ENCODE results near the gene RAC2. TPM values are rescaled to one million over a fixed set of nuclear protein-coding genes. Genes with fewer than 3 reads are reported as not detected.

RAC2 gene
- total and polyA plus RNA-seq, 11 donors: 1.3 to 60.5 (median 3.8) TPM

- TF ChIP-seq POLR2A (IDR thresholded peaks at IDR 0.05) (no peak), CTCF (IDR thresholded peaks at IDR 0.05) (no peak)
- no peak overlapping the region for H3K4me3 ChIP-seq
- H3K36me3 ChIP-seq: no peaks in the 10 kb centered on the region
- H3K27ac ChIP-seq: peak overlapping the region in 1 of 12 donors; percentile 97
- WGBS, 4 donors: 91 to 95% (median 93%) methylated on average over 3 of the region's 3 CpGs
- H3K4me1 ChIP-seq: peaks cover 24 to 56% (median 47%) of the 10 kb centered on the region in 12 donors
- no peak for ATAC-seq
- H3K27me3 ChIP-seq: no peaks in the 10 kb centered on the region
- intact Hi-C loops (cut with DNase I): loop anchor here in 3 of 10 donors (5.0 to 10.0 kb wide), 3 partner anchors 117 to 420 kb away; partner anchors contain the start of gene IFT27 (in 1 of the 3)
- no peak for DNase-seq
- no peaks in the 10 kb centered on the region for H3K9me3 ChIP-seq
These were observed 49.3 kb downstream of the RAC2 start for GRCh38 chr22:37194750-37195149.

DNA sequence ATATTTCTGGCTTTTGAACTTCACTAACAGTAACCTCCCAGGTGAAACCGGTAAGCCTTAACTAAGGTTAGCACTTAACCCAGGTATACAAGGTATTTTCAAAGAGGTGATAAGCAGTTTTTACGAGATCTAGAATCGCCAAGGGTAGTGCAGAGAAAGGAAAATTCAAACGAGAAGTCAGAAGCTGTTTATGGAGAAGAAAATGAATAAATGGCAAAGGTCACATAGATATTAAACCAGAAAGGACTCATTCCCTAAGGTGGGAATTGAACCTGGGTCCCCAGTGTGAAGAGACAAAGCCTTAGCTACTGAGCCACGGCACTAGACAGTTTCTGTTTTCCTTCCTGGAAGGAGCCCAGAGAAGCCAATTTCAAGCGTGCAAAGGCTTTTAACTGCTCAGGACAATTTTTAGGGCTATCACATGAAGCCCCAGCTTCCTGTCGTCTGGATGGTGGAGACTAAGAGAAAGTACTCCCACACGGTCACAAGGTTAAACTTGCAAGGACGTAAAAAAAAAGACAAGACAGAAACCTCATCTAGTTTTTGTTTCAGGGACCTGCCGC is 50.4 kb downstream of the RAC2 start:
- ATAC-seq: no peak
- intact Hi-C loops (cut with DNase I): loop anchor here in 1 of 10 donors (10.0 kb wide), 1 partner anchor 419 kb away; the partner anchor contains the start of gene IFT27
- Histone ChIP-seq H3K4me1 (peaks cover 24 to 62% (median 51%) of the 10 kb centered on the region in 12 donors), H3K27ac (peak overlapping the region in 9 of 12 donors; percentile 18 to 97 (median 38)), H3K27me3 (no peaks in the 10 kb centered on the region), H3K4me3 (no peak overlapping the region), H3K36me3 (no peaks in the 10 kb centered on the region), H3K9me3 (no peaks in the 10 kb centered on the region)
- WGBS, 4 donors: 49 to 57% (median 53%) methylated on average over 10 of the region's 10 CpGs
- TF ChIP-seq POLR2A (IDR thresholded peaks at IDR 0.05): no peak
- no peak for TF ChIP-seq CTCF (IDR thresholded peaks at IDR 0.05)
- DNase-seq: peak in 3 of 5 donors; percentile 24 to 44 (median 31)

- H3K9me3 ChIP-seq: no peaks in the 10 kb centered on the region
- DNase-seq (no peak), ATAC-seq (no peak)
- WGBS, 4 donors: 98 to 100% (median 99%) methylated on average over 1 of the region's 1 CpG
- no peaks in the 10 kb centered on the region for H3K36me3 ChIP-seq
- no peaks in the 10 kb centered on the region for H3K27me3 ChIP-seq
- H3K27ac ChIP-seq: peak overlapping the region in 2 of 12 donors; percentile 39 to 97
- no peak overlapping the region for H3K4me3 ChIP-seq
- peaks cover 22 to 65% (median 54%) of the 10 kb centered on the region in 12 donors for H3K4me1 ChIP-seq
- intact Hi-C loops (cut with DNase I): loop anchor here in 1 of 10 donors (10.0 kb wide), 1 partner anchor 418 kb away; the partner anchor contains the start of gene IFT27
- TF ChIP-seq POLR2A (IDR thresholded peaks at IDR 0.05): no peak
- no peak for TF ChIP-seq CTCF (IDR thresholded peaks at IDR 0.05)
These were observed 51.3 kb downstream of the RAC2 start for GRCh38 chr22:37192741-37193140.

DNA sequence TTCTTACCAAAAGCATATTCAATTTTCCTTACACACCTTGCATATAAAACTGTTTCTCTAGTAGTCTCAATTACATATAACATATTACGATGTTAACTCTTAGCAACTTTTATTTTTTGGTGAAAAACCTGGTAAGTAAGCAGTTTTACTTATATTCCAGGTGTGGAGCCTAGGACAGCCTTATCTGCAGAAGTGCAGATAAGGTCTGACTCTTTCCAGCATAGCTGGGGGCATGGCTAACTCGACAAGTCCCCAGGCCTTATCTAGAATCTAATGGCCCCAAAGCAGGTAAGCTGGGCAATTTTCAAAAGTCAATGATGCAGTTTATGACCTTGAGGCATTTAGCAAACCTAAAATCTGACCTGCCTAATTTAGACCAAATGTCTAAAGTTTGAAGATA is 51.9 kb downstream of the RAC2 start:
- no peak for TF ChIP-seq CTCF (IDR thresholded peaks at IDR 0.05)
- H3K27ac ChIP-seq: no peak overlapping the region
- DNase-seq: no peak
- H3K4me3 ChIP-seq: no peak overlapping the region
- no peak for ATAC-seq
- WGBS, 4 donors: 83 to 89% (median 86%) methylated on average over 2 of the region's 2 CpGs
- intact Hi-C loops (cut with DNase I): loop anchor here in 1 of 10 donors (10.0 kb wide), 1 partner anchor 417 kb away; the partner anchor contains the start of gene IFT27
- no peaks in the 10 kb centered on the region for H3K27me3 ChIP-seq
- H3K4me1 ChIP-seq: peaks cover 16 to 65% (median 53%) of the 10 kb centered on the region in 12 donors
- H3K36me3 ChIP-seq: no peaks in the 10 kb centered on the region
- no peaks in the 10 kb centered on the region for H3K9me3 ChIP-seq
